ENCODE measurements around the gene GLDN. TPM values are rescaled to one million over a fixed set of nuclear protein-coding genes. Genes with fewer than 3 reads are reported as not detected.

The GLDN gene
- total RNA-seq, 1 experiment from 2014 or later, result 1.3 TPM

DNA sequence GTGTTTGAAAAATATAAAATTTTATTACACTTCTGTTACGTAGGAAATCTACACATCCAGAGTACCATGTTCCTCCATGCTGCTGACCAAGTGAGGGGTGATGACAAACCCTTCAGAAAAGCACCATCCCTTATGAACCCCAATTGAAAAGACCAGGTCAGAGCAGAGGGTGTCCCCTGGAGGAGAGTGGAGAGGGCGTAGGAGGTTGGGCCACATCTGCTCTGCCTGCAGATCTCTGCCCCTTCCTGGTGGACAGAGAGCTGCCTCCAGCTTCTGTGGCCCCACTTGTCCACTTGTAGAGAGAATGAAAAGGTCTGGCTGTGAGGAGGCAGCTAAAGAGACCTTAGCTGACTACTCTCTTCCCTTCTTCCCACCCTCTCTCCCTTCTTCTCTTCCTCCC is 55.5 kb downstream of the GLDN start:
- Histone ChIP-seq H3K9ac (ENCODE audit: extremely low read depth, insufficient read length, low read length) (no peak overlapping the region), H3K14ac (ENCODE audit: insufficient read depth, low read length) (no peak overlapping the region), H2BK5ac (ENCODE audit: insufficient read length, low read length) (no peak overlapping the region), H2AFZ (ENCODE audit: low read length) (no peak overlapping the region), H4K8ac (replicated peaks; ENCODE audit: insufficient read length, low read depth, low read length) (no peak overlapping the region), H3K23me2 (ENCODE audit: insufficient read length, low read depth, low read length, poor library complexity, severe bottlenecking) (no peaks in the 10 kb centered on the region), H3K27ac (ENCODE audit: insufficient read length, low read depth, low read length) (no peak overlapping the region), H3K18ac (ENCODE audit: insufficient read length, low read depth, low read length) (no peak overlapping the region), H2BK120ac (ENCODE audit: low read depth, low read length, poor library complexity, severe bottlenecking) (no peak overlapping the region), H2BK20ac (ENCODE audit: low read depth, low read length, poor library complexity, severe bottlenecking) (no peak overlapping the region), H3K27me3 (ENCODE audit: insufficient read depth, low read length) (no peaks in the 10 kb centered on the region), H2AK5ac (ENCODE audit: insufficient read length, low read length) (no peak overlapping the region), H4K5ac (ENCODE audit: insufficient read length, low read depth, low read length) (no peak overlapping the region), H3K4ac (ENCODE audit: low read depth, low read length) (no peak overlapping the region), H4K91ac (ENCODE audit: insufficient read length, low read depth, low read length) (no peak overlapping the region), H3K56ac (ENCODE audit: insufficient read length, low read depth, low read length) (no peak overlapping the region), H2BK15ac (ENCODE audit: low read depth, low read length) (no peak overlapping the region), H3K79me1 (ENCODE audit: insufficient read depth, low read depth, low read length, poor library complexity, severe bottlenecking) (no peaks in the 10 kb centered on the region), H3T11ph (ENCODE audit: low read length) (no peak overlapping the region), H3K23ac (ENCODE audit: insufficient read length, low read depth, low read length) (no peak overlapping the region), H3K79me2 (ENCODE audit: insufficient read depth, low read length) (no peaks in the 10 kb centered on the region), H3K4me2 (ENCODE audit: insufficient read depth, insufficient read length, low read length) (no peak overlapping the region), H3K9me3 (ENCODE audit: control insufficient read depth, low read depth, low read length) (no peaks in the 10 kb centered on the region), H3K4me1 (ENCODE audit: insufficient read depth, low read length) (no peaks in the 10 kb centered on the region; the same call in 1 of the 2 replicates), H4K20me1 (ENCODE audit: control insufficient read depth, insufficient read depth, insufficient read length) (no peaks in the 10 kb centered on the region), H2BK12ac (ENCODE audit: insufficient read length, low read depth, low read length) (no peak overlapping the region)
- no CpG with 5 or more reads among the region's 2 CpGs for WGBS (ENCODE audit: extremely low coverage, insufficient read length, low lambda C conversion rate)
- Mint-ChIP-seq H3K27me3 (ENCODE audit: low read depth) (peaks cover 5% of the 10 kb centered on the region), H3K36me3 (ENCODE audit: insufficient read depth in 1 of 3, low read depth in 3 of 3) (peaks cover 0 to 2% (median 0%) of the 10 kb centered on the region in 3 experiments; a peak in 1 of 7 replicates), H3K4me3 (no peak overlapping the region), H3K27ac (no peak overlapping the region), H3K9me3 (peaks cover 4 to 5% of the 10 kb centered on the region in 2 experiments; a peak in 3 of 5 replicates), H3K4me1 (peaks cover 20 to 26% of the 10 kb centered on the region in 2 experiments)
- no peak for TF ChIP-seq CTCF (conservative IDR thresholded peaks at IDR 0.05)
- DNase-seq, result peak; percentile 12
